Ascending aorta (tissue), 2 donors: ENCODE data around the gene RSRC1. TPM values are rescaled to one million over a fixed set of nuclear protein-coding genes. Genes with fewer than 3 reads are reported as not detected.
"Not testable (repeated sequence)": the region's sequence is repeated elsewhere in the genome, so short reads cannot be mapped to it uniquely, and the experiment has no call there.

Experiments used
- DNase-seq, 2 donors: peaks; one replicate each; pipeline ENCODE4 v3.0.0-alpha.2; 2019; ENCODE audit warnings: low spot score in 2 of 2
- H3K27ac ChIP-seq, 2 donors: fragments of 200-600 bp; sonication (generic); one replicate each; pipeline ENCODE4 v1.5.1; 2016 to 2017; ENCODE audit warnings: mild to moderate bottlenecking in 1 of 2
- H3K27me3 ChIP-seq: fragments of 200-600 bp; sonication (generic); one replicate; pipeline ENCODE4 v1.5.1; 2017
- H3K36me3 ChIP-seq, 2 donors: fragments of 200-600 bp; sonication (generic); one replicate each; pipeline ENCODE4 v1.5.1; 2016
- H3K4me1 ChIP-seq, 2 donors: fragments of 200-600 bp; sonication (generic); one replicate each; pipeline ENCODE4 v1.5.1; 2016 to 2017; ENCODE audit warnings: mild to moderate bottlenecking in 1 of 2
- H3K4me3 ChIP-seq, 2 donors: fragments of 200-600 bp; sonication (generic); one replicate each; pipeline ENCODE4 v1.5.1; 2016 to 2017; ENCODE audit warnings: mild to moderate bottlenecking in 1 of 2
- H3K9me3 ChIP-seq, 2 donors: fragments of 200-600 bp; sonication (generic); one replicate each; pipeline ENCODE4 v1.5.1; 2016
- CTCF ChIP-seq, 3 experiments: fragments of 200-600 bp in 2 of 3; fragments of 450-650 bp in 1 of 3; sonication (generic) in 2 of 3; IDR thresholded peaks; one replicate each; pipeline ENCODE4 v1.5.1; 2016 to 2019; ENCODE audit warnings: antibody characterized with exemption in 3 of 3, mild to moderate bottlenecking in 1 of 3, moderate library complexity in 1 of 3
- intact Hi-C: fragments of 100-400 bp; cut with DNase I; formaldehyde crosslinking; loops from one replicate; pipeline ENCODE4 v1.15.1; 2023
- total RNA-seq: library from RNA; depleted of rRNA; stranded (reverse); fragments of >200 nt; gene quantifications from one replicate; pipeline ENCODE4 v1.1.0, GENCODE V29; 2016

Gene RSRC1
- total RNA-seq, 1 donor from 2014 or later: 28.0 TPM

GRCh38 chr3:158308236-158308928 lies 198.5 kb downstream of the RSRC1 start:
- H3K27ac ChIP-seq: no peak overlapping the region
- no peaks in the 10 kb centered on the region for H3K36me3 ChIP-seq
- H3K4me3 ChIP-seq: no peak overlapping the region
- intact Hi-C loops: no loop called here
- no peak for DNase-seq
- no peaks in the 10 kb centered on the region for H3K4me1 ChIP-seq
- H3K9me3 ChIP-seq: no peaks in the 10 kb centered on the region
- TF ChIP-seq CTCF (IDR thresholded peaks at IDR 0.05): no peak
- H3K27me3 ChIP-seq: no peaks in the 10 kb centered on the region

GRCh38 chr3:158312560-158313141 lies 202.8 kb downstream of the RSRC1 start:
- Histone ChIP-seq H3K4me1 (no peaks in the 10 kb centered on the region), H3K4me3 (no peak overlapping the region), H3K27me3 (no peaks in the 10 kb centered on the region), H3K9me3 (no peaks in the 10 kb centered on the region), H3K27ac (no peak overlapping the region), H3K36me3 (no peaks in the 10 kb centered on the region)
- intact Hi-C loops: no loop called here
- no peak for TF ChIP-seq CTCF (IDR thresholded peaks at IDR 0.05)
- no peak for DNase-seq

GRCh38 chr3:158313338-158313927 lies 203.5 kb downstream of the RSRC1 start:
- intact Hi-C loops: no loop called here
- Histone ChIP-seq H3K4me3 (no peak overlapping the region), H3K36me3 (no peaks in the 10 kb centered on the region), H3K27me3 (no peaks in the 10 kb centered on the region), H3K27ac (no peak overlapping the region), H3K9me3 (no peaks in the 10 kb centered on the region), H3K4me1 (no peaks in the 10 kb centered on the region)
- DNase-seq: no peak
- no peak for TF ChIP-seq CTCF (IDR thresholded peaks at IDR 0.05)

- TF ChIP-seq CTCF (IDR thresholded peaks at IDR 0.05): no peak
- Histone ChIP-seq H3K4me3 (no peak overlapping the region), H3K4me1 (no peaks in the 10 kb centered on the region), H3K9me3 (no peaks in the 10 kb centered on the region), H3K27ac (no peak overlapping the region), H3K36me3 (no peaks in the 10 kb centered on the region), H3K27me3 (no peaks in the 10 kb centered on the region)
- intact Hi-C loops: no loop called here
- DNase-seq: no peak
Observed at GRCh38 chr3:158314426-158315357, 204.8 kb downstream of the RSRC1 start.

- H3K4me1 ChIP-seq, intact Hi-C loops, H3K36me3 ChIP-seq, DNase-seq, H3K4me3 ChIP-seq, H3K27ac ChIP-seq, H3K27me3 ChIP-seq, H3K9me3 ChIP-seq: not testable (repeated sequence)
Observed at GRCh38 chr3:158329696-158330441, 220.0 kb downstream of the RSRC1 start.
